Dedifferentiated amniotic fluid mesenchymal stem cell (primary cell): ENCODE measurements around the gene TMEM203.

ENCODE experiments used
- DNase-seq: peaks from one replicate; pipeline ENCODE4 v3.0.0-alpha.2; 2016; ENCODE audit errors: extremely low spot score

The TMEM203 gene

DNA sequence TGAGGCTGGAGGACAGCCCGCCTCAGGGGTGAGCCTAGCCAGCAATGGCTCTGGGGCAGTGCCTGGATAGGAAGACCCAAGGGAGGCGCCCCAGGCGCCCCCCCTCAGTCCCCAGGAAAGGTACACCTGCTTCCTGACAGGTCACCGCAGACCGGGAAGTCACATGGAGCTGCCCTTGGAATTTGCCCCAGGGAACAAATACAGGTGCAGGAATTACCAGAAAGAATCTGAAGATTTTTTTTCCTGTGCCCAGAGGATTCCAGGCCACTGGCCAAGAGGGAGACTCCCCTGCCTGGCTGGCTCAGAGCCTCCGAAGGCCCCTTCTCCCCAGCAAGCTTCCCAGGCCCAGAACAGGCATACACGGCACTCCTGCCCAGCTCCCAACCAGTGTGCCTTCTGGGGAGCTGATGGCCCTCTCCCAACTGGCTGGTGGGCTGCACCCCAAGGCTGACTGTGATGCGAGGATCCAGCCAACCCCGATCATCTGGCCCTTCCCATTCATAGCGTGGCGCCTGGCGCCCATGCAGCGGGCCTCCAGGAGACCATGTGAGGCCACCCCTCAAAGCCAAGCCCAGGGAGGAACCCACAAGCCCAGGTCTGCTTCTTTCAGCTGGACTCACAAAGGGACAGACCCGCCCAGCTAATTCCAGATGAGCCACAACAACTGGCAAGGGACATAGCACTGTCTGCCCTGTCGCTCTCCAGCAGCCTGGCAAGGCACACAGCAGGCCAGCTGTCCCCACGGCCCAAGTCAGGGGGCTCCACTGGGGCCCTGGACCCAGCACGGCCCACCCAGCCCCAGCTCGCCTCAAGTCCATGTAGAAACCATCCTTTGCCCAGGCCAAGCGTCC is 7.2 kb downstream of the TMEM203 start:
- no peak for DNase-seq

- no peak for DNase-seq
These were observed 9.8 kb downstream of the TMEM203 start for GRCh38 chr9:137195525-137196220.

DNA sequence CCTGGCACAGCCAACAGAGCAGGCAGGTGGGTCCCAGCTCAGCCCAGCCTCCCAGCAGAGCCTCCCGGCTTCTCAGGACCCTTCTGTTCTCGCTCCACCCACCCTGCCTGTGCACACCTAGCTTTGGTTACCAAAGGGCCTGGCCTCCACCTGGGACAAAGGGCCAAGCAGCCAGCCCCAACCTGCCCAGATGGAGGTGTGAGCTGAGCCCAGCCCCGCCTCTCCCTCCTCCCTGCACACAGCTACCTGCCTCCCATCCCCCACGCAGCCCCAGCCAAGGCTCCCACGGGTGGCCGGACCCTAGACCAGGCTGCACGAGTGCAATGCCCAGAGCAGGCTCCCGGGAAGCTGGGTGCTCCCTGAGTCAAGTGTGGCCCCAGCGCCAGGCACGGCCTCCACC is 10.5 kb downstream of the TMEM203 start:
- no peak for DNase-seq

GRCh38 chr9:137194388-137194787 is 11.1 kb downstream of the TMEM203 start:
- DNase-seq = no peak

- DNase-seq = no peak
These were observed 11.7 kb downstream of the TMEM203 start for GRCh38 chr9:137193771-137194170.

GRCh38 chr9:137192859-137193258 is 12.6 kb downstream of the TMEM203 start:
- DNase-seq = no peak

- DNase-seq = no peak
These were observed 13.0 kb downstream of the TMEM203 start for GRCh38 chr9:137192448-137192780.

DNA sequence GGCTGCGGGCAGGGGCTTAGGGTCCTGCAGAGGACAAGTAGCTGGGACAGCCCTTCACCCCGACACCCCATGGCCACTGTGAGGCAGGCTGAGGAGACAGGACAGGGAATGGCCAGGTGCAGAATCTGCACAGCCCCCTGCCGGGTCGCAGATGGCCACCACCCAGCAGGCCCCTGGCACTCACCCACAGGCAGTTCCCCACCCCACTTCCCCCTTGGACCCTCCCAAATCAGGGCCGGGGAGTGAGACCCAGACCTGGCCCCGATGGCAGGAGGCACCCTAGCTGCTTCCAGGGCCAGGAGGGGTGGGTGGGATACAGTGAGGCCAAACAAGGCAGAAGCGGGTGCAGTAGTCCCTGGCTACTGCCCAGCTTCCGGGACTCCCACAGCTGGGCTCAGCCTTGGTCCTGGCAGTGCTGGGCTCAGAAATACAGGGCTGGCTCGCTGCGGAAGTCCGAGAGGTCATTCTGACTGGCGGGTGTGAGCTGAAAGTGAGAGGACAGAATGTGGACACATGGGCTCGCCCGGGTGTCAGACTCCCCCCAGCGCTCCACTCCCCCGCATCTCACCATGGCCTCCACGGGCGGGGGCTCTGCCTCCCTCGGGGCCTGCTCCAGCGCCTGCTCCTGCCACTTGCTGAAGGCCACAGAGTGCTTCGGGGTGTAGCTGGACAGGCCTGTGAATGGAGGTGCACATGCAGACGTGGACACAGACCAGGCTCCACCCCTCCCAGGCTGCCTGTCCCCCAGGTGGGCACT is 13.6 kb downstream of the TMEM203 start:
- DNase-seq = no peak

DNA sequence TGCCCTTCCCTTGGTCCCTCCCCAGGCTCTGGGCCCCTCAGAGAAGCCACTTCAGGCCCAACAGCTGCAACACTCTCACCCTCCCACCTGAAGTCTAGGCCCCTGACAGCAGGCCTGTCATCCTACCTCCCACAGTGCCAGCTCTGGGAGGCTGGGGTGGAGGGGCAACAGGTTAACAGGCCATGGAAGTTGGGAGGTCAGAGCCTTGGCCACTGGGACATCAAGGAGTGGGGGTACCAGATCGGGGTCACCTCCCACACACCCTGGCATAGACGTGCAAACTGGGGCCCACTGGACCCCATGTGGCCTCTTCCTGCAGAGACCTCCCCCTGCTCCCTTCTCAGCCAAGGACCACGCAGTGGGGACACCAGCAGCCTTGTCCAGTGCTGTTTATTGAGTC is 14.2 kb downstream of the TMEM203 start:
- no peak for DNase-seq

DNA sequence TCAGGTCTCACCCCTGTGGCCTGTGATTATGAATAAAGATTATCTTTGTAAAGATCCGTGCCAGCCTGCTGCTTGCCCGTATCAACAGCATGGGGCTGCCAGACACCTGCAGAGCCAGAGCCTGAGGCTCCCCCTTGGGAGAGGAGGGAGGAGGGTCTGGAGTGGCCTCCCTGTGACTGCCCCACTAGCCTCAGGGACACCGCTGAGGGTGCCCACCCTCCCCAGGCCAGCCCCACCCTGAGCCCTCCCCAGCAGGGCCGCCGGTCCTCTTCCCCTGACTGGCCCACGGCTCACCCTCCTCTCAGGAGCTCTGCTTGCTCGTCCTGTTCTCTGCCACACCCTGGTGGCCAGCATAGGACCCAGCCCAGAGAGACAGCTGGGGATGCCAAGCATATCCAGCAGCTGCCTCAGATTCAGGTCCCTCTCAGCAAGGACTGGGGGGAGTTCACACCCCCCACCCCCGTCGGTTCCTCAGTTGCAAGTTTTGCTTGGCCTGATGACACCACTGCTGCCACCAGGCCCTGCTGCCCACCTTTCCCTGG is 15.1 kb downstream of the TMEM203 start:
- DNase-seq = no peak

GRCh38 chr9:137189297-137190295 is 15.9 kb downstream of the TMEM203 start:
- DNase-seq = no peak

GRCh38 chr9:137188490-137189296 is 16.8 kb downstream of the TMEM203 start, which contains the start of the genes ANAPC2 and SSNA1:
Gene ANAPC2, minus strand, starts transcription at chr9:137188560. Its CDS starts 28 bp downstream, at chr9:137188532.
Gene SSNA1, plus strand, starts transcription at chr9:137188676. Its CDS starts 51 bp downstream, at chr9:137188727.
- peak; percentile 82 for DNase-seq

DNA sequence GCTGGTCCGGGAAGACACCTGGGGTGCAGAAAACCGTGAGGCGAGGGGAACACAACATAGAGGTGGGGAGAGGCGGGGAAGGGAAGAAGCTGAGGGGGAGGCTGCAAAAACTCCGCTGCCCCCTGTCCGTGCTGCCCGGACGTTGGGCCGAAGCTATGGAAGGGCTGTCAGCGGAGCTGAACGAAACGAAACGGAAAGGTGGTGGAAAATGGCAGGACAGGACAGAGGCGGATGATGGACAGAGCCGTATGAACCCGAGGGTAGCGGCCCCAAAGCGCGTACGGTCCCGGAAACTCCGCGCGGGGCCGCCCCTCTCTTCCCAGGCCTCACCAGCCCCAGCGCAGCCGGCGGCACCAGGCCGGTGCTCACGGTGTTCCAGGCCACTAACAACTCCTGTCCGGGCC is 17.4 kb downstream of the TMEM203 start:
- DNase-seq = no peak

- DNase-seq = no peak
These were observed 18.1 kb downstream of the TMEM203 start for GRCh38 chr9:137187386-137187785.

- no peak for DNase-seq
These were observed 19.1 kb downstream of the TMEM203 start for GRCh38 chr9:137186385-137186784.

DNA sequence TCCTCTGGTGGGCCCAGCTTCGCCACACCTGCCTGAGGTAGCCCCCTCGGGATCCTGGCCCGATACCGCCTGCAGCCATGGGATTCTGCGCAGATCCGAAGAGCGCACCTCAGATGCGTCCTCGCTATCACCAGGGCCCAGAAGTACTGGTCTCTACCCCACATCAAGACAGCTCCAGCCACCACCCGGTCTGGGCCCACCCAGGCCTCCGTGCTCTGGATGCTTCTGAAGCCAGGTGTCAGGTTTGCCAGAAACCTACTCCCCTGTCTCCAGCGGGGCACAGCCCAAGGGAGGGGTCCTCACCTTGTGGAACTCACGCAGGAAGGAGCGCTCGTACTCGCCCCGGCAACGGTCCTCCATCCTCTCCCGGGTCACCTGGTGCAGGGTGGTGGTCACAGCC is 19.5 kb downstream of the TMEM203 start:
- DNase-seq = no peak

GRCh38 chr9:137184881-137185660 is 20.4 kb downstream of the TMEM203 start:
- DNase-seq = no peak

GRCh38 chr9:137183980-137184595 is 21.4 kb downstream of the TMEM203 start:
- DNase-seq = no peak

- DNase-seq = no peak
These were observed 22.6 kb downstream of the TMEM203 start for GRCh38 chr9:137182836-137183235.
